ENCODE data around the gene MBOAT7.
"Not testable (repeated sequence)": the region's sequence is repeated elsewhere in the genome, so short reads cannot be mapped to it uniquely, and the experiment has no call there.

DNA sequence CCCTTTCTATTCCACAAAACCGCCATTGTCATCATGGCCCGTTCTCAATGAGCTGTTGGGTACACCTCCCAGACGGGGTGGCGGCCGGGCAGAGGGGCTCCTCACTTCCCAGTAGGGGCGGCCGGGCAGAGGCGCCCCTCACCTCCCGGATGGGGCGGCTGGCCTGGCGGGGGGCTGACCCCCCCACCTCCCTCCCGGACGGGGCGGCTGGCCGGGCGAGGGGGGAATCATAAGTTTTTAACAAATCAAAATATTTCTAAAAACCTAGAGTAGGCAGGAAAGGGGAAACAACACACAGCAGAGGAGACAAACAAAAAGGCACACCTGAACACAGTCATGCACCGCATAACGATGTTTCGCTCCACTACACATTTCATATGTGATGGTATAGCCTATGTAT is 25.4 kb upstream of the MBOAT7 start:
- TF ChIP-seq, protein P1, sequence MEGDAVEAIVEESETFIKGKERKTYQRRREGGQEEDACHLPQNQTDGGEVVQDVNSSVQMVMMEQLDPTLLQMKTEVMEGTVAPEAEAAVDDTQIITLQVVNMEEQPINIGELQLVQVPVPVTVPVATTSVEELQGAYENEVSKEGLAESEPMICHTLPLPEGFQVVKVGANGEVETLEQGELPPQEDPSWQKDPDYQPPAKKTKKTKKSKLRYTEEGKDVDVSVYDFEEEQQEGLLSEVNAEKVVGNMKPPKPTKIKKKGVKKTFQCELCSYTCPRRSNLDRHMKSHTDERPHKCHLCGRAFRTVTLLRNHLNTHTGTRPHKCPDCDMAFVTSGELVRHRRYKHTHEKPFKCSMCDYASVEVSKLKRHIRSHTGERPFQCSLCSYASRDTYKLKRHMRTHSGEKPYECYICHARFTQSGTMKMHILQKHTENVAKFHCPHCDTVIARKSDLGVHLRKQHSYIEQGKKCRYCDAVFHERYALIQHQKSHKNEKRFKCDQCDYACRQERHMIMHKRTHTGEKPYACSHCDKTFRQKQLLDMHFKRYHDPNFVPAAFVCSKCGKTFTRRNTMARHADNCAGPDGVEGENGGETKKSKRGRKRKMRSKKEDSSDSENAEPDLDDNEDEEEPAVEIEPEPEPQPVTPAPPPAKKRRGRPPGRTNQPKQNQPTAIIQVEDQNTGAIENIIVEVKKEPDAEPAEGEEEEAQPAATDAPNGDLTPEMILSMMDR (IDR thresholded peaks at IDR 0.05): not testable (repeated sequence)
- TF ChIP-seq POLR2A (IDR thresholded peaks at IDR 0.05): not testable (repeated sequence)
